OCI-LY1 (cell line): Measurements from ENCODE around the gene TNS1.

Experiments
- EZH2 ChIP-seq: fragments of 200-600 bp; sonication (generic), shearing (Covaris generic); IDR thresholded peaks from 2 replicates; pipeline ENCODE4 v1.8.0; 2017; ENCODE audit warnings: borderline replicate concordance, mixed run types, mild to moderate bottlenecking, antibody characterized with exemption, low read length, moderate library complexity, mixed read lengths
- TF ChIP-seq, protein P1 (sequence below): fragments of 200-600 bp; sonication (generic), shearing (Covaris generic); IDR thresholded peaks from 2 replicates; pipeline ENCODE4 v1.5.1; 2017; ENCODE audit warnings: mild to moderate bottlenecking, antibody characterized with exemption, low read length, moderate library complexity, mixed read lengths

DNA sequence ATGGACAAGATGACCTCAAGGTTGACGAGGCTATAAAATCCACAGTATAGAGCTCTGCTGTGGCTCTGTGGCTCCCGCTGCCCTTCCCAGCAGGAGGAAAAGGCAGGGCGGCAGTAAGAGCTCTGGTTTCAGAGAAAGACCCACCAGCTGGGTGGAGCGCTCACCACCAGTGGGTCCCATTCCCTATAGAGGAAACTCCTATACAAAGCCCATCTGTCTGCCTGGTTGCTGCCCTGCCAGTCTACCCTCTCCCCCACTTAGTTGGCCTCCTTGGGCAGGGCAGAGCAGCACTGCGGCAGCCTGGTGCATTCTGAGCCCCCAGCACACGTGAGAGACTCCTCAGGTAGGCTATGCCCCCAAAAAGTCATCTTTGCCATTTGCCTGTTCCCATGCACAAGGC, 26.5 kb downstream of the TNS1 start:
- TF ChIP-seq, protein P1, sequence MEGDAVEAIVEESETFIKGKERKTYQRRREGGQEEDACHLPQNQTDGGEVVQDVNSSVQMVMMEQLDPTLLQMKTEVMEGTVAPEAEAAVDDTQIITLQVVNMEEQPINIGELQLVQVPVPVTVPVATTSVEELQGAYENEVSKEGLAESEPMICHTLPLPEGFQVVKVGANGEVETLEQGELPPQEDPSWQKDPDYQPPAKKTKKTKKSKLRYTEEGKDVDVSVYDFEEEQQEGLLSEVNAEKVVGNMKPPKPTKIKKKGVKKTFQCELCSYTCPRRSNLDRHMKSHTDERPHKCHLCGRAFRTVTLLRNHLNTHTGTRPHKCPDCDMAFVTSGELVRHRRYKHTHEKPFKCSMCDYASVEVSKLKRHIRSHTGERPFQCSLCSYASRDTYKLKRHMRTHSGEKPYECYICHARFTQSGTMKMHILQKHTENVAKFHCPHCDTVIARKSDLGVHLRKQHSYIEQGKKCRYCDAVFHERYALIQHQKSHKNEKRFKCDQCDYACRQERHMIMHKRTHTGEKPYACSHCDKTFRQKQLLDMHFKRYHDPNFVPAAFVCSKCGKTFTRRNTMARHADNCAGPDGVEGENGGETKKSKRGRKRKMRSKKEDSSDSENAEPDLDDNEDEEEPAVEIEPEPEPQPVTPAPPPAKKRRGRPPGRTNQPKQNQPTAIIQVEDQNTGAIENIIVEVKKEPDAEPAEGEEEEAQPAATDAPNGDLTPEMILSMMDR: no peak
- TF ChIP-seq EZH2: no peak
